Skeletal muscle cell (primary cell): ENCODE measurements around the gene N4BP2L2.

Experiments used
- DNase-seq: peaks from one replicate; pipeline ENCODE4 v3.0.0-alpha.2; 2010; ENCODE audit warnings: low read depth
- H3K4me3 ChIP-seq: 2 replicates; pipeline ENCODE4 v1.5.1; 2011; ENCODE audit warnings: low read depth, mild to moderate bottlenecking, control low read depth, low read length, moderate library complexity

Gene N4BP2L2

DNA sequence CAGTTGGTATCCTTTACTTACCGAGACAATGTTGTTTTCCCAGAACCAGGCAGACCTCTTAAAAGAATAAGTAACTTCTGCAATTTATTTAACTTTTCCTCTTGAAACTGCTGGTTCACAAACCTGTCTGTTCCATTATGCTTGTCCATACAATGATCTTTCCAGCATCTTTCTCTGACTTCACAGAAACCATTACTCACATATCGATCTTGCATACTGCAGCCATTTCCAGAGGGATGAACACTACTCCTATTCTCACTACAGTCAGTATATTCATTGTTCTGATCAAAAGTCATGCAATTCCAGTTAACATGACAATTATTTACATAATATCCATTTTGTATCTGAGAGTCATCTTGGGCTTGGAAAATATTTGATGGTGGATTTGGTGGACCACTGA, 2.8 kb downstream of the N4BP2L2 start:
- no peak for DNase-seq
- H3K4me3 ChIP-seq = no peak overlapping the region

- no peak overlapping the region for H3K4me3 ChIP-seq
- no peak for DNase-seq
Observed at GRCh38 chr13:32535115-32535514, 3.5 kb downstream of the N4BP2L2 start.

DNA sequence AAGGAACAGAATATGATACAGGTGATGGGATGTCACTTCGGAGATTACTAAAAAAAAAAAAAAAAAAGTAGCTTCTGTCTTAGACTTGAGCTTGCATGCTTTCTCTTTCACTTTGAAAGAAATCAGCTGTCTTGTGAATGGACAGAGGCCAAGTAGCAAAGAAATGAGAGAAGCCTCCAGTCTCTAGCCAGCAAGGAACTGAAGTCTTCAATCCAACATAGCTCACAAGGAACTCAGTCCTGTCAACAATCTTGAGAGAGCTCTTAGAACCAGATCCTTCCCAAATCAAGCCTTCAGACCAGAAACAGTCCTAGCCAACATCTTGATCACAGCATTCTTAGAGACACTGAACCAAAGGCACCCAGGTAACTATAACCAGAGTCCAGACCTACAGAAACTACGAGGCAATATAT, 7.7 kb downstream of the N4BP2L2 start:
- DNase-seq = peak; percentile 41
- no peak overlapping the region for H3K4me3 ChIP-seq

DNA sequence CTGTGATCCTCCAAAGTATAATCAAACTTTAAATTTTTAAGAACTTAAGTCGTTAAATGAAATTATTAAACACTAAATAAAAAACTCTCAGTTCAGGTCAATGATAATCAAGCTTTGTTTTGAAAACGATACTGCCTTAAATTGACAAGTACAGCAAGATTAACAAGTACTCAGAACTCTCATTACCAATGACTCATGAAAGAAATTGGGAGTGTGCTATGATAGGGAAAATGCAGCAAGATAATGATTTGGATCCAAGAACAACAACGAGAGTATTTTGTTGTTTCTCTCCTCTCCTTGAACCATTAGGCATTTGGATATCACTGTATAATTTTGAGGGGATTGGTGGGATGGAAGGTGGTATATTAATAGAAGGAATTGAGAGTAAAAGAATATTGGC, 10.2 kb downstream of the N4BP2L2 start:
- no peak overlapping the region for H3K4me3 ChIP-seq
- DNase-seq = peak; percentile 1

- no peak for DNase-seq
- H3K4me3 ChIP-seq = no peak overlapping the region
Observed at GRCh38 chr13:32527151-32527550, 11.4 kb downstream of the N4BP2L2 start.

GRCh38 chr13:32525766-32526165, 12.8 kb downstream of the N4BP2L2 start:
- DNase-seq = no peak
- no peak overlapping the region for H3K4me3 ChIP-seq

DNA sequence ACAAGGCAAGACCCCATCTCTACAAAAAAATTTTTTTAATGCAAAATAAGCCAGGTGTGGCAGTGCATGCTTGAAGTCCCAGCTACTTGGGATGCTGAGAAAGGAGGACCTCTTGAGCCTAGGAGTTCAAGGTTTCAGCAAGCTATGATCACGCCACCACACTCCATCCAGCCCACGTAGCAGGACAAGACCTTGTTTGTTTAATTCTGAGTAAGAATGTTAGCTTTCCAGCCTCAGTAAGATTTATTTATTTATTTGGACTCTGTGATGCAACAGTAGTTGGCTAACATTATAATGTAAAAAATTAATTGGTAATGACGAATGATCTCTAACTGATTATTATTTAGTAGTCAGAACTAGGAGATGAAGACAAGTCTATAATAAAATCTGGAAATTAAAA, 23.3 kb downstream of the N4BP2L2 start:
- no peak overlapping the region for H3K4me3 ChIP-seq
- DNase-seq = no peak

DNA sequence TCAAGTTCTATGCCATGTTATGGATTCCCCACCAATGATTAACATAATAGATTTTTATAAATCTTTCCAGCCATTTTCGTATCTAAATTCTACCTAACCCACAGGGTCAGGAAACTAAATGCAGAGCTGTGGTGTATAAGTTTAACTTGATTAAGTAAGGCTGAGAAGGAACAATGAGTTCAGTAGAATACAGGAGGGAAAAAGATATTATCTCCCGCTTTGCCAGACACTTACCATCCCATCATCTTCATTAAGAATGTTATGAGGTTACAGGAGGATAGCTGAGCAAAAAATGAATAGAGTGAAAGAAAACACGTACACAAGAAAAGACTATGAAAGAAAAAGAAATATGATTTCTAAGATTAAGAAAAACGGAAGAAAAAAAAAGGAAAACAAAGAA, 27.1 kb downstream of the N4BP2L2 start:
- no peak for DNase-seq
- no peak overlapping the region for H3K4me3 ChIP-seq

DNA sequence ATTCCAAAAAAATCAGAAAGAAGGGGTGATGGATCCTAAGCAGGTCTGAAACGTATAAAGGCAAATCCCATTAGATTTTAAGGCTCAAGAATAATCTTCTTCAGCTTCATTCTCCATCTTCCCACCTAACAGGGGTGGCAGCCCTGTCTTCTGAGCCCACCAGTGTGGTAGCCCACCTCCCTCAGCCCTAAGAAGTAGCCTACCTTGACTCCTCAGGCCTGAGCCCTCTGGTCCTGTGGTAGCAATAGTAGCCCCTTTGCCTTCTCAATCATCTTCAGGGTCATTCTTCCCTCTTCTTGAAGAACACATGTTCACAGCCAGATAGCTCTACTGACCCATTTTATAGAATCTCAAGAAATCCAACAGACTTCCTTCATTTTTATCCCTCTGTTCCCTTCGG, 33.7 kb downstream of the N4BP2L2 start:
- DNase-seq = no peak
- no peak overlapping the region for H3K4me3 ChIP-seq

- no peak overlapping the region for H3K4me3 ChIP-seq
Observed at GRCh38 chr13:32504263-32504662, 34.3 kb downstream of the N4BP2L2 start.

DNA sequence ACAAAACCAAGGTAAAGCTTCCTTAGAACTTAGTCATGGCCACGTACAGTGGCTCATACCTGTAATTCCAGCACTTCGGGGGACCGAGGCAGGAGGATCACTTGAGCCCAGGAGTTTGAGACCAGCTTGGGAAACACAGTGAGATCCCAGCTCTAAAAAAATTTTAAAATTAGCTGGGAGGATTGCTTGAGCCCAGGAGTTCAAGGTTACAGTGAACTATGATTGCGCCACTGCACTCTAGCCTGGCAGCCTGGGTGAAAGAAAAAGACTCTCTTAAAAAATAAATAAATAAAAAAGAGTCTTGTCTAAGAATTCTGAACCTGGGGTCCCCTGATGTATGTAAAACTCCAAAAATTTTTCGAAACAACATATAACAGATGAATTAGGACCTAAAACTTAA, 34.9 kb downstream of the N4BP2L2 start:
- no peak overlapping the region for H3K4me3 ChIP-seq
- no peak for DNase-seq

More at GRCh38 chr13:32504263-32504662, 34.3 kb downstream of the N4BP2L2 start:
- DNase-seq = no peak

DNA sequence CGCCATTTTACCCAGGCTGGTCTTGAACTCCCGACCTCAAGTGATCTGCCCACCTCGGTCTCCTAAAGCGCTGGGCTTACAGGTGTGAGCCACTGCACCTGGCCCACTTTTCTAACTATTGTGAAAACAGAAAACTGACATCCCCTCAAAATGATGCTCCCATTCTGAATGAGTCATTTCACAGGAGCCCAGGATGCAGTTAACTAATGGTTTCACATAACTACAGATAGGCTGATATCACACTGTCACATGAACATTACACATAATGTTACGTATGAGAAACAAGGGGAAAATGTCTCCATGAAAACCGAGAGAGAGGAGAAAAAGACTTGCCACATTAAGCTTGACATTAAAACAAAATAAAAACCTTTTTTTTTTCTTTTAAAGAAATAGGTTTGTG, 37.5 kb downstream of the N4BP2L2 start:
- no peak for DNase-seq

GRCh38 chr13:32499538-32500210, 38.9 kb downstream of the N4BP2L2 start:
- no peak for DNase-seq
- H3K4me3 ChIP-seq = no peak overlapping the region

More for the DNA sequence above, 37.5 kb downstream of the N4BP2L2 start:
- no peak overlapping the region for H3K4me3 ChIP-seq

GRCh38 chr13:32497589-32497988, 41.0 kb downstream of the N4BP2L2 start:
- DNase-seq = no peak
- no peak overlapping the region for H3K4me3 ChIP-seq

GRCh38 chr13:32496599-32497160, 41.9 kb downstream of the N4BP2L2 start:
- H3K4me3 ChIP-seq = no peak overlapping the region
- DNase-seq = no peak

GRCh38 chr13:32495841-32496240, 42.8 kb downstream of the N4BP2L2 start:
- no peak overlapping the region for H3K4me3 ChIP-seq
- no peak for DNase-seq

DNA sequence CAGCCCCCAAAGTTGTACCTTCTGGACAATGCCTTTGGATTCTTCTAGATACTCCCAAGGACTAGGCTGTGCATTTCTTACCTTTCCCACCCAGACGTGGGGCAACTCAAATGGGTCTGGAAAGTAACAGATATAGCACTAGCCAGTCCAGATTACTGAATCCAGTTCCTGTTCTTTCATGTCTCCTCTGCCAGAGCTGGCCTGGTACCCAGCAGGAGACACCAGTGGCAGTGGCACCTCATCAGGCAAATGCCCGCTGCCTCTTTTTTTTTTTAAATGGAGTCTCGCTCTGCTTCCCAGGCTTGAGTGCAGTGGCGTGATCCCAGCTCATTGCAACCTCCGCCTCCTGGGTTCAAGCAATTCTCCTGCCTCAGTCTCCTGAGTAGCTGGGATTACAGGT, 43.2 kb downstream of the N4BP2L2 start:
- H3K4me3 ChIP-seq = no peak overlapping the region
- no peak for DNase-seq

DNA sequence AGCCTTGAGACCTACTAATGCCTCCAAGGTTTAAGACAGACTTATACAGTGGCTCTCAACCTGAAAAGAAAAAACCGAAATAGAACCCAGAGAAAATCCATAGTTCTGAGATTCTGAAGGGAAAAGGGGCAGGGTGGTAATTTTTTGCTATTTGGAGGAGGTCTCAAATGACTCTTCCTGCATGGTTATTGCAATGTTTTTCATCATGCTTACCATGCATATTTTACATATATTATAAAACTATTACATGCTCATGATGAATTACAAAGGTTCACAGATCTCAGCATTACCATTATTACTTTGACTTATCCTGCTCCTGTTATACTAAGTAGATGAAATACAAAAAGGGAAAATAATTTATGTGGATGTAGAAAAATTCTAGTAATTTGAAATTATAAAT, 47.6 kb downstream of the N4BP2L2 start:
- DNase-seq = no peak
- no peak overlapping the region for H3K4me3 ChIP-seq

DNA sequence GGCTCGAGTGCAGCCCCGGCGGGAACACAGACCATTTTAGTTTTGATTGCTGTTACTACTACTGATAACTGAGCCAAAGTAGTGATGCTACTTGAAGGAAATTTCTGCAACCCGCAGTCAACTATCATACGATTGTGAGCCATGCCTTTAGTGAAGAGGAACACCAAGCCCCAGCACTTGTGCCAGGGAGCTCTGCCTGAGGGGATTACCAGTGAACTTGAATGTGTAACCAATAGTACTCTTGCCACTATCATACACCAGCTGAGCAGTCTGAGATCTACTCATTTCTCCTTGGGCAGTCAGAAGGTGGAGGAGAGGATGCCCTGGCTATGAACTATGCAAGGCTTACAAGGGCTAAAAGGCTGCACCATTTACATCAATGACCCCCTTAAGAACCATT, 61.7 kb downstream of the N4BP2L2 start:
- DNase-seq = no peak
- no peak overlapping the region for H3K4me3 ChIP-seq

GRCh38 chr13:32476021-32476731, 62.4 kb downstream of the N4BP2L2 start:
- no peak for DNase-seq
- H3K4me3 ChIP-seq = no peak overlapping the region
